Stimulated activated naive B cell treated with anti-CD40 and anti-IgM and Interleukin-4, amounts not matched to agents 10 μg/mL and 1 μg/mL and 100 μg/mL, for 72 hours (primary cell): ENCODE data around the gene CD300LB.
"Not testable (repeated sequence)": the region's sequence is repeated elsewhere in the genome, so short reads cannot be mapped to it uniquely, and the experiment has no call there.

Experiments used
- ATAC-seq, 2 donors: fragments of 150-1000 bp; cut with Tn5 transposase; replicated peaks; 2 replicates each; pipeline ENCODE4 v1.10.0; 2021; ENCODE audit warnings: moderate library complexity in 1 of 2
- DNase-seq: peaks from one replicate; pipeline ENCODE4 v3.0.0; 2021
- H3K27ac Mint-ChIP-seq: one replicate; pipeline ENCODE4 v1.8.0; 2022; ENCODE audit warnings: mild to moderate bottlenecking, mixed read lengths
- H3K27me3 Mint-ChIP-seq, 2 donors: one replicate each; pipeline ENCODE4 v1.8.0; 2022; ENCODE audit warnings: mixed read lengths in 2 of 2
- H3K36me3 Mint-ChIP-seq, 2 donors: one replicate each; pipeline ENCODE4 v1.8.0; 2022; ENCODE audit warnings: mixed read lengths in 2 of 2, mild to moderate bottlenecking in 1 of 2
- H3K4me1 Mint-ChIP-seq, 2 donors: one replicate each; pipeline ENCODE4 v1.8.0; 2022; ENCODE audit warnings: mixed read lengths in 2 of 2, mild to moderate bottlenecking in 1 of 2
- H3K4me3 Mint-ChIP-seq, 2 donors: one replicate each; pipeline ENCODE4 v1.8.0; 2022; ENCODE audit warnings: mild to moderate bottlenecking in 2 of 2, mixed read lengths in 2 of 2, moderate library complexity in 1 of 2
- H3K9me3 Mint-ChIP-seq, 2 donors: one replicate each; pipeline ENCODE4 v1.8.0; 2022; ENCODE audit warnings: mixed read lengths in 2 of 2, mild to moderate bottlenecking in 1 of 2

CD300LB gene

DNA sequence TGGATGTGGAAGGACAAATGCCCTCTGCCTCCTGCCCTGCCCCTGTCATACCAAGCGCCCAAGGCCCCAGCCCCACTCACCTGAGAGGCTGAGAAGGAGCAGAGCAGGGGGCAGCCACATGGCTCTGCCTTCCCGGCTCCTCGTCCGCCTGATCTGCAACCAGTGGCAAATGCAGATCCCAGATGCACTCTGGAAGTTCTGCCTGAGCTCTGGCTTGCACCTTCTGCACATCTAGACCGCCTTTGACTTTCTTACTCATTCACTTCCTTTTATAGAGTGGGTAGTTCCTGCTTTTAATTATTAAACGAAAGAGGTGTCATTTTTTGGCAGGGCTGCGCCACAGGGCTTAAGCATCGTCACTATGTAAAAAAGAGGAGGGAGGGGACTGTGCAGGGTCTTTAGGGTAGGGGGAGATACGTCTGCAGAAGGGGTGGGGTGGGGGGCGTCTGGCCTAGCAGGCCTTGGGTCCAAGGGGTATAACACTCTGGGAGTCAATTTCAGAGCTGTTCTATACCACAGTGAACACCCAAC, at the start of gene CD300LB:
Gene CD300LB, minus strand, starts transcription at position 245 of the 531 bp plus-strand sequence. Its CDS starts 125 bp downstream, at position 120.
- Mint-ChIP-seq H3K9me3 (no peaks in the 10 kb centered on the region), H3K4me3 (peak within 1 kb of the TSS; percentile 81 to 82), H3K27ac (peak within 1 kb of the TSS; percentile 89), H3K36me3 (peaks cover 5 to 9% of the 10 kb centered on the region in 2 donors), H3K27me3 (peaks cover 5 to 10% of the 10 kb centered on the region in 2 donors), H3K4me1 (peaks cover 41 to 67% of the 10 kb centered on the region in 2 donors)
- ATAC-seq: peak; percentile 19 to 23
- DNase-seq: no peak

DNA sequence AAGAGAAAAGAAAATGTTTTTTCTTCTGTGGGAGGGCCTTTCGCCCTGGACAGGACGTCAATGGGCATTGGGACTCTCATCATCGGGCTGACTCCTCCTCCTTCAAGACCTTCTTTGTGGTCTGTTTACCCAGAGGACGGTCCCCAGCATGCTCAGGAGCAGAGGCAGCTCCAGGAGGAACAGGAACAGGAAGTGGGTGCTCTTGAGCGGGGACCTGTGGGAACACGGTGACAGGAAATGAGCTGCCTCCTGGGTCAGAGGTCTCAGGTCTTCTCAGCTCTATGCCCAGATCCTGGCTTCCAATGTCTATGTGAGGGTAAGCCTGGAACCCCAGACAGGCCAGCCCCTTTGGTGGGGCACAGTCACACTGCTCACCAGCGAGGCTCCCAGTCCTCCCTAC, 48.6 kb upstream of the CD300LB start:
- H3K9me3 Mint-ChIP-seq: peaks cover 0 to 3% of the 10 kb centered on the region in 2 donors
- no peak for DNase-seq
- ATAC-seq: no peak
- no peak overlapping the region for H3K4me3 Mint-ChIP-seq
- H3K27me3 Mint-ChIP-seq: peaks cover 23 to 30% of the 10 kb centered on the region in 2 donors
- no peaks in the 10 kb centered on the region for H3K36me3 Mint-ChIP-seq
- H3K4me1 Mint-ChIP-seq: peaks cover 2 to 14% of the 10 kb centered on the region in 2 donors
- no peak overlapping the region for H3K27ac Mint-ChIP-seq

- H3K4me3 Mint-ChIP-seq: no peak overlapping the region
- no peaks in the 10 kb centered on the region for H3K36me3 Mint-ChIP-seq
- peaks cover 2 to 14% of the 10 kb centered on the region in 2 donors for H3K4me1 Mint-ChIP-seq
- ATAC-seq: no peak
- H3K27ac Mint-ChIP-seq: no peak overlapping the region
- H3K27me3 Mint-ChIP-seq: peaks cover 28 to 35% of the 10 kb centered on the region in 2 donors
- no peak for DNase-seq
- H3K9me3 Mint-ChIP-seq: peaks cover 0 to 3% of the 10 kb centered on the region in 2 donors
These were observed 47.7 kb upstream of the CD300LB start for GRCh38 chr17:74578979-74579378.

GRCh38 chr17:74574489-74575142, 43.3 kb upstream of the CD300LB start:
- Mint-ChIP-seq H3K9me3 (no peaks in the 10 kb centered on the region), H3K27me3 (peaks cover 34 to 59% of the 10 kb centered on the region in 2 donors), H3K27ac (peak overlapping the region; percentile 56), H3K4me3 (no peak overlapping the region), H3K4me1 (peaks cover 2 to 11% of the 10 kb centered on the region in 2 donors), H3K36me3 (no peaks in the 10 kb centered on the region)
- ATAC-seq: no peak
- DNase-seq: no peak

- DNase-seq, H3K27ac Mint-ChIP-seq, ATAC-seq, H3K4me3 Mint-ChIP-seq, H3K9me3 Mint-ChIP-seq, H3K36me3 Mint-ChIP-seq: not testable (repeated sequence)
- Mint-ChIP-seq H3K27me3 (peaks cover 39 to 63% of the 10 kb centered on the region in 2 donors), H3K4me1 (peaks cover 5 to 13% of the 10 kb centered on the region in 2 donors)
These were observed 42.4 kb upstream of the CD300LB start for GRCh38 chr17:74573635-74574034.

DNA sequence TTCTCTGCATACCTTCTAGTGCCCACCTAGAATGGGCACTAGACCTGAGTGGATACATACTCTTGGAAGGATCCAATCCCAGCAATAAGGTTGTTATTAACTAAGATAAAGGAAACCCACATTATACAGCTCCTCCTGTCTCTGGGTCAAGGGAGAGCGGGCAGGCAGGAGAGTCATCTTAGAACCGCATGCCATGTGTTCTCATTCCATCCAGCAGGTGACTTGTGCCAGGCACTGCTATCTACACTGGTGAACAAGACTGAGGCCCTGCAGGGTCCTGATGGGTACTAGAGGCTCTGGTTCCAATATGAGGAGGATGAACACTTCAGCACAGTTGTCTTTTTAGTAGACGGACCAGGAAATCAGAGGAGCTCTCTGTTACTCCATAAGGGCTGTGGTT, 41.9 kb upstream of the CD300LB start:
- DNase-seq (no peak), ATAC-seq (no peak)
- H3K27me3 Mint-ChIP-seq: peaks cover 43 to 68% of the 10 kb centered on the region in 2 donors
- H3K9me3 Mint-ChIP-seq: no peaks in the 10 kb centered on the region
- H3K36me3 Mint-ChIP-seq: no peaks in the 10 kb centered on the region
- H3K27ac Mint-ChIP-seq: no peak overlapping the region
- no peak overlapping the region for H3K4me3 Mint-ChIP-seq
- peaks cover 10 to 17% of the 10 kb centered on the region in 2 donors for H3K4me1 Mint-ChIP-seq

GRCh38 chr17:74571621-74572270, 40.5 kb upstream of the CD300LB start:
- no peaks in the 10 kb centered on the region for H3K9me3 Mint-ChIP-seq
- ATAC-seq: no peak

DNA sequence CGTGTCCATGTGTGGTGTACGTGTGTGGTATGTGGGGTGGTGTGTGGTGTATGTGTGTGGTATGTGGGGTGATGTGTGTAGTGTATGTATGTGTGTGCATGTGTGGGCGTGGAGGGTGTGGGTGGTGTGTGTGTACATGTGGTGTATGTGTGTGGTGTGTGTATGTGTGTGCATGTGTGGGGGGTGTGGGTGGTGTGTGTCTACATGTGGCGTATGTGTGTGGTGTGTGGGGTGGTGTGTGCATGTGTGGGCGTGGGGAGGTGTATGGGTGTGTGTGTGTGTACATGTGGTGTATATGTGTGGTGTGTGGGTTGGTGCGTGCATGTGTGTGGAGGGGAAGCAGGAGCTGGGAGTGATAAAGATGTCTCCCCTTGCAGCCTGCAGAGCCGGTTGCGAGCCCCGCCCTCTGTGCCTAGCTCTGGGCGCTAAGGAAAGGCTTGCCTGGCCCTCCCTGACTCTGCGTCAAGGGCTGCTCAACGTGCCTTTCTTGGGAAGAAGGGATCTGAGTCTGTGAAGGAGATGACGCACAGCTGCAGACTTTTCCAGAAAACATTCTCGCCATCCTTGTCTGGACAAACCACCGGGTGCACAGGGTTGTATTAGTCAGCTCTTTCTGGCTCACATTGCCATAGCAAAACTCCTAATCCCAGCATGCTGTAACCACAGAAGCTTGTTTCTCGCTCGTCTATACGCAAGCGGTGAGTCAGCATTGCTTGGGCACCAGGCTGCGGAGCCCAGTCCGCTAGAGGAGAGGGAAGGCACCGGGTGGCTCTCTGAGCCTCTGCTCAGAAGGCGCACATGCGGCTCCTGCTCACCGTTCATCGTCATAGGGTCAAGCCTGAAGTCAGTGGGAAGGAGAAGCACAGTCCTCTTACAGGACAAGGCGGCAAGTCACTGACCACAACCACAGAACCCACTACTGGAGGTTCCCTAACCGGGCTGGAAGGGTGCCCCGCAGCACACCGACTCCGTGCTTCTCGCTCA, 38.0 kb upstream of the CD300LB start:
- Mint-ChIP-seq H3K9me3 (no peaks in the 10 kb centered on the region), H3K4me3 (no peak overlapping the region), H3K27me3 (peaks cover 51 to 63% of the 10 kb centered on the region in 2 donors), H3K4me1 (peaks cover 19 to 36% of the 10 kb centered on the region in 2 donors), H3K36me3 (no peaks in the 10 kb centered on the region), H3K27ac (no peak overlapping the region)
- DNase-seq (peak; percentile 9), ATAC-seq (peak; percentile 68 to 79)

More at GRCh38 chr17:74571621-74572270, 40.5 kb upstream of the CD300LB start:
- Mint-ChIP-seq H3K27me3 (peaks cover 46 to 63% of the 10 kb centered on the region in 2 donors), H3K4me1 (peaks cover 16 to 28% of the 10 kb centered on the region in 2 donors), H3K36me3 (no peaks in the 10 kb centered on the region), H3K4me3 (no peak overlapping the region), H3K27ac (no peak overlapping the region)
- DNase-seq: no peak

DNA sequence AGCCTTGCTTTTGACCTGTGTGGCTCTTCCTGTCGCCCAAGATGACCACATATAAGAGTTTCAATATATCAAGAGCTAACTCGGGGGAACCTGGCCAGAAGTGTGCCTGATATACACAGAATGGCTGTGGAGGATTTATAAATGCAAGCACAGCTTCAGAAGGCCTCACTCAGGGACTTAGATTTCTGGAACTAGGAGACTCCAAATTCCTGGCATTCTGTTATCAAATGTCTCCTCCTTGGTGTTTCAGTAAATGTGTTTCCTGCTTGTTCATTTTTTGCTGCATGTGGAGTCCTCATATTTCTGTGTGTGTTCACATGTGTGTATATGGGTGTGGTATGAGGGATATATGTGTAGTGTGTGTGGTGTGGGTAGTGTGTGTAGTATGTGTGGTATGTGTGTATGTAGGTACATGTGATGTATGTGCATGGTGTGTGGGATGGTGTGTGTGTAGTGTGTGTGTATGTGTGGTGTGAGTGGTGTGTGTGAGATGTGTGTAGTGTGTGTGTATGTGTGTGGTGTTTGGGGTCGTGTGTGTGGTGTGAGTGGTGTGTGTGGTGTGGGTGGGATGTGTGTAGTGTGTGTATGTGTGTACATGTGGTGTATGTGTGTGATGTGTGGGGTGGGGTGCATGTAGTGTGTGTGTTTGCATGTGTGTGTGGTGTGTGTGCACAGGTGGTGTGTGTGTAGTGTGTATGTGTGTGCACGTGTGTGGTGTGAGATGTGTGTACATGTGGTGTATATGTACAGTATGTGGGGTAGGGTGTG, 37.0 kb upstream of the CD300LB start:
- DNase-seq: no peak
- Mint-ChIP-seq H3K4me3 (no peak overlapping the region), H3K4me1 (peaks cover 19 to 37% of the 10 kb centered on the region in 2 donors)

GRCh38 chr17:74567397-74567796, 36.1 kb upstream of the CD300LB start, which contains the start of gene CD300H:
Gene CD300H, minus strand, starts transcription at chr17:74567509.
- Mint-ChIP-seq H3K36me3 (peaks cover 0 to 3% of the 10 kb centered on the region in 2 donors), H3K27ac (no peak within 1 kb of the TSS), H3K27me3 (peaks cover 59 to 65% of the 10 kb centered on the region in 2 donors), H3K4me3 (no peak within 1 kb of the TSS), H3K9me3 (no peaks in the 10 kb centered on the region), H3K4me1 (peaks cover 19 to 41% of the 10 kb centered on the region in 2 donors)
- ATAC-seq: no peak
- no peak for DNase-seq

More for the DNA sequence above, 37.0 kb upstream of the CD300LB start:
- peaks cover 56 to 63% of the 10 kb centered on the region in 2 donors for H3K27me3 Mint-ChIP-seq
- peaks cover 0 to 3% of the 10 kb centered on the region in 2 donors for H3K36me3 Mint-ChIP-seq
- H3K9me3 Mint-ChIP-seq: no peaks in the 10 kb centered on the region
- ATAC-seq: no peak
- no peak overlapping the region for H3K27ac Mint-ChIP-seq

DNA sequence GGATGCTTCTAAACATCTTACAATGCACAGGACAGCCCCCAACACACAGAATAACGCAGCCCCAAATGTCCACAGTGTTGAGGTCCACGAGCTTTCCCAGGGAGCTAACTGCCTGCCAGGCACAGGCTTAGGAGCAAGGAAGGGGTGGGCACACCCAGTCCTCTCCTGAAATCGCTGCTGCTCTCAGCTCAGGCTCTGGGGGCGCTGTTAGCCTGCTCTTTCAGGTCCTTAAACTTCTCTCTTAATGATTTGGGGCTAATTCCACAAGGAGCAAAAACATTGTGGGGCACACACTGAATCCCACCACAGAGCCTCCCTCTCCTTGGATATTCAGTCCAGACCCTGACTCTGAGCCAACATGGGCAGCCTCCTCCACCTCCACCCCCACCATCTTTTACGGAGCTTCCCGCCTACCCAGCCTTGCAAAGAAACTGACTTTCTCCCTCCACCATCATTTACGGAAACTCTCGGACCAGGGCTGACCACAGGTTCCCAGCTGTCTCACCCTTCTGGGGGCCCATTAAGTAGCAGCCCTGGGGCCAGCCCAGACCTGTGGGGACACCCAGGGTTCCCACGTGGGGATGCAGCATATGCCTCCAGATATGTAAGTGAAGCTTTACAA, 35.0 kb upstream of the CD300LB start:
- no peaks in the 10 kb centered on the region for H3K9me3 Mint-ChIP-seq
- H3K4me1 Mint-ChIP-seq: peaks cover 25 to 51% of the 10 kb centered on the region in 2 donors
- no peak overlapping the region for H3K4me3 Mint-ChIP-seq
- DNase-seq (no peak), ATAC-seq (peak; percentile 41 to 46)
- H3K27ac Mint-ChIP-seq: no peak overlapping the region
- H3K36me3 Mint-ChIP-seq: peaks cover 0 to 3% of the 10 kb centered on the region in 2 donors
- peaks cover 62 to 69% of the 10 kb centered on the region in 2 donors for H3K27me3 Mint-ChIP-seq

DNA sequence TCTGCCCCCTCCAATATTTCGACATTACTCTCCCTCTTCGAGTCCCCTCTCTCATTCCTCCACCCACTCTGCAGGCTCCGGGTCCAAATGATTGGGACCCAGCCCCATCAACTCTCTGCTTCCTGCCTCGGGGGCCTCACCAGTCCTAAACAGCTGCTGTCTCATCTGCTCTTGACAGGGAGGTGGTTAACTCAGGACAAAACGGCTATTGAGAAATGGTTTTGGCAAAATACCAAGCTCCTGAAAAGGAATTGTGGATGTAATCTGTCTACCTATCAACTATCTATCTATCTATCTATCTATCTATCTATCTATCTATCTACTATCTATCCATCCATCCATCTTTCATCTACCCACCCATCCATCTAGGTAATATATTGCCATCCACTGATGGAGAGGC, 33.9 kb upstream of the CD300LB start:
- Mint-ChIP-seq H3K36me3 (peaks cover 0 to 3% of the 10 kb centered on the region in 2 donors), H3K9me3 (no peaks in the 10 kb centered on the region), H3K27ac (no peak overlapping the region), H3K4me1 (peaks cover 25 to 55% of the 10 kb centered on the region in 2 donors), H3K27me3 (peaks cover 54 to 62% of the 10 kb centered on the region in 2 donors), H3K4me3 (no peak overlapping the region)
- ATAC-seq: no peak
- DNase-seq: no peak

DNA sequence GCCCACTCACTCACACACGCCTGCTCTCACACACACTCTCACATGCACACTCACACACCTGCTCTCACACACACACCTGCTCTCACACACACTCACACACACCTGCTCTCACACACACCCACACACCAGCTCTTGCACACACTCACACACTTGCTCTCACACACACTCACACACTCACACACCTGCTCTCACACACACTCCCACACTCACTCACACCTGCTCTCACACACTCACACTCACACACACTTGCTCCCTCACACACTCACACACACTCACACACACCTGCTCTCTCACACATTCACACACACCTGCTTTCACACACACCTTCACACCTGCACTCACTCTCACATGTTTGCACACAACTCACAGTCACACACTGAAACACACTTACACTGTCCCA, 32.1 kb upstream of the CD300LB start:
- Mint-ChIP-seq H3K27me3 (peaks cover 37 to 52% of the 10 kb centered on the region in 2 donors), H3K27ac (no peak overlapping the region), H3K9me3 (peaks cover 3% of the 10 kb centered on the region in 2 donors), H3K4me3 (no peak overlapping the region), H3K4me1 (peaks cover 17 to 52% of the 10 kb centered on the region in 2 donors), H3K36me3 (peaks cover 0 to 8% of the 10 kb centered on the region in 2 donors)
- no peak for DNase-seq
- no peak for ATAC-seq
